ENCODE measurements around the gene ASB18. TPM values are rescaled to one million over a fixed set of nuclear protein-coding genes. Genes with fewer than 3 reads are reported as not detected.

ASB18 gene
- total and polyA plus RNA-seq, 10 of the 15 experiments (the other 5 are each of a cell fraction or from before 2014, with no cell fraction given) = not detected

- TF ChIP-seq CHD2 (IDR thresholded peaks at IDR 0.05; ENCODE audit: borderline replicate concordance, low read depth, low read length) (no peak), ZNF687 (IDR thresholded peaks at IDR 0.05) (no peak), ZNF384 (IDR thresholded peaks at IDR 0.05; ENCODE audit: borderline replicate concordance, low read depth, low read length) (no peak)
Measured at GRCh38 chr2:236162882-236163470, 101.2 kb downstream of the ASB18 start (continued).

DNA sequence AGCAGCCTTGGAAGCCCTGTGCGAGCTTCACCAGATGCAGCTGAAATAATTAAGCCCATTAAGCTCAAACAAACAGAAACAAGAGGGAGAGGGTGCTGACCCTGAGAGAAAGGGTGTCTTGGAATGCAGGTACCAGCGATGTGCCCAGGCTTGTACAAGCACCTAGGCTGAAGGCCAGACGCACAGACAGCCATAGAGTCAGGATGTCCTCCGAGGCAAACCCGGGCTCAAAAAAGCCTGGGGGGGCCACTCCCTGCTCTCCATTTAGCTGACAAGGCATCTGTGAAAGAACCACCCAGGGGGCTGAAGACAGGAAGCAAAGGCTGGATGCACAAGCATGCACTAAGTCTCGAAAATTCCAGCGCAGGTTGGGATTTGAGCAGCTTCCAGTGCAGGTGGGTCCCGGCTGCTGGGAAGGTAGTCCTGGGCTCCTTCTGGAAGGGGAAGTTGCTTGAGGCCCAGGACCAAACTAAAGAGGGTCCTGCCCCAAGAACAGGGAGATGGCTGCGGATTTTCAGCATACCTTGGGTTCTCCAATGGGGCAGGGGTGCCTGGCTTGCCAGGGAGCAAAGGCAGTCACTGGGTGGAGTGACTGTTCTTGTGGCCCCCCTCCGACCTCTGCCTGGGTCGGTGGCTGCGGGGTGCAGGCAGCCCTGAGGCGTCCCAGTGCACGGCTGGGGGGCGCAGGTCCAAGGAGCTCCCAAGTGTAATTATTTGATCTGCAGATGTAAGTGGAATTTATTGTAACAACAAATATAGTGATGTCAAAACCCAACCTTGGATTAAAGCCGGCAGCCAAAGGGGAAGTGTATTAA, 102.0 kb downstream of the ASB18 start:
- FAIRE-seq (no peak), DNase-seq (ENCODE audit: low read depth, low spot score) (no peak), ATAC-seq (no peak)
- H3K4me2 ChIP-seq (ENCODE audit: control insufficient read depth, insufficient read depth) = no peak overlapping the region
- no peak overlapping the region for H3K4me3 ChIP-seq
- H3K79me2 ChIP-seq (ENCODE audit: control insufficient read depth, insufficient read depth, low read length) = no peaks in the 10 kb centered on the region
- 37% methylated on average over 16 of the region's 16 CpGs for WGBS (ENCODE audit: insufficient coverage, insufficient replicate concordance, low lambda C conversion rate, missing lambda C conversion rate)
- H3K36me3 ChIP-seq (ENCODE audit: control insufficient read depth in 2 of 2, insufficient read depth in 2 of 2, low read length in 1 of 2) = no peaks in the 10 kb centered on the region
- ChIA-PET POLR2A (no interaction called here), RAD21 (ENCODE audit: unreplicated experiment) (no interaction called here), CTCF (no interaction called here), SMC1A (ENCODE audit: uncharacterized antibody, unreplicated experiment) (no interaction called here)
- no peaks in the 10 kb centered on the region for H4K20me1 ChIP-seq (ENCODE audit: control insufficient read depth, insufficient read depth)
- no peak overlapping the region for H2AFZ ChIP-seq (ENCODE audit: control insufficient read depth, low read depth, low read length)
- no peak overlapping the region for H3K9ac ChIP-seq (ENCODE audit: control insufficient read depth, insufficient read depth, low read length)
- intact Hi-C loops (cut with micrococcal nuclease; ENCODE audit: unreplicated experiment) (no loop called here), in situ Hi-C loops (cut with MboI) (no loop called here)
- H3K9me3 ChIP-seq (replicated peaks; ENCODE audit: control insufficient read depth, insufficient read depth, low read length) = peaks cover 2% of the 10 kb centered on the region; the same call in 2 of the 3 replicates
- H3K27me3 ChIP-seq (replicated peaks in 1 of 2; ENCODE audit: control insufficient read depth in 2 of 2, insufficient read depth in 2 of 2, low read length in 1 of 2) = peaks cover 4 to 10% of the 10 kb centered on the region in 2 experiments; a peak in 3 of 4 replicates
- no peak overlapping the region for H3K27ac ChIP-seq (ENCODE audit: control insufficient read depth, insufficient read depth)
- no peaks in the 10 kb centered on the region for H3K4me1 ChIP-seq (ENCODE audit: control insufficient read depth, insufficient read depth, low read length)
- no TSS peak for BruUV-seq (replicated peaks)
- TF ChIP-seq YBX1 (IDR thresholded peaks at IDR 0.05) = no peak
- no peak for TF ChIP-seq EZH2 (IDR thresholded peaks at IDR 0.05; ENCODE audit: borderline replicate concordance, control insufficient read depth, low read depth, low read length)
- TF ChIP-seq, protein P1, sequence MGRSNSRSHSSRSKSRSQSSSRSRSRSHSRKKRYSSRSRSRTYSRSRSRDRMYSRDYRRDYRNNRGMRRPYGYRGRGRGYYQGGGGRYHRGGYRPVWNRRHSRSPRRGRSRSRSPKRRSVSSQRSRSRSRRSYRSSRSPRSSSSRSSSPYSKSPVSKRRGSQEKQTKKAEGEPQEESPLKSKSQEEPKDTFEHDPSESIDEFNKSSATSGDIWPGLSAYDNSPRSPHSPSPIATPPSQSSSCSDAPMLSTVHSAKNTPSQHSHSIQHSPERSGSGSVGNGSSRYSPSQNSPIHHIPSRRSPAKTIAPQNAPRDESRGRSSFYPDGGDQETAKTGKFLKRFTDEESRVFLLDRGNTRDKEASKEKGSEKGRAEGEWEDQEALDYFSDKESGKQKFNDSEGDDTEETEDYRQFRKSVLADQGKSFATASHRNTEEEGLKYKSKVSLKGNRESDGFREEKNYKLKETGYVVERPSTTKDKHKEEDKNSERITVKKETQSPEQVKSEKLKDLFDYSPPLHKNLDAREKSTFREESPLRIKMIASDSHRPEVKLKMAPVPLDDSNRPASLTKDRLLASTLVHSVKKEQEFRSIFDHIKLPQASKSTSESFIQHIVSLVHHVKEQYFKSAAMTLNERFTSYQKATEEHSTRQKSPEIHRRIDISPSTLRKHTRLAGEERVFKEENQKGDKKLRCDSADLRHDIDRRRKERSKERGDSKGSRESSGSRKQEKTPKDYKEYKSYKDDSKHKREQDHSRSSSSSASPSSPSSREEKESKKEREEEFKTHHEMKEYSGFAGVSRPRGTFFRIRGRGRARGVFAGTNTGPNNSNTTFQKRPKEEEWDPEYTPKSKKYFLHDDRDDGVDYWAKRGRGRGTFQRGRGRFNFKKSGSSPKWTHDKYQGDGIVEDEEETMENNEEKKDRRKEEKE (IDR thresholded peaks at IDR 0.05) = no peak
- TF ChIP-seq NR2C1 (IDR thresholded peaks at IDR 0.05) = no peak
- no peak for TF ChIP-seq SREBF2 (IDR thresholded peaks at IDR 0.05; ENCODE audit: low read length)
- TF ChIP-seq IKZF2 (IDR thresholded peaks at IDR 0.05) = no peak
- TF ChIP-seq GABPA (IDR thresholded peaks at IDR 0.05; ENCODE audit: low read depth) = no peak
- no peak for TF ChIP-seq YY1 (IDR thresholded peaks at IDR 0.05; ENCODE audit: low read depth, low read length)
- TF ChIP-seq BHLHE40 (IDR thresholded peaks at IDR 0.05; ENCODE audit: borderline replicate concordance in 1 of 2, low read depth in 2 of 2, low read length in 1 of 2) = no peak
- no peak for TF ChIP-seq HDAC2 (IDR thresholded peaks at IDR 0.05)
- TF ChIP-seq JUND (IDR thresholded peaks at IDR 0.05; ENCODE audit: low read depth, low read length) = no peak
- TF ChIP-seq ZNF274 (IDR thresholded peaks at IDR 0.05; ENCODE audit: insufficient read depth, insufficient read length) = no peak
- TF ChIP-seq TCF3 (IDR thresholded peaks at IDR 0.05; ENCODE audit: borderline replicate concordance, insufficient read depth, low read depth, low read length) = no peak

Data from GM12878 (cell line).